Measurements from ENCODE around the gene SLC13A1.

SLC13A1 gene

GRCh38 chr7:123199883-123200282 lies at the start of gene SLC13A1:
Gene SLC13A1, minus strand, starts transcription at chr7:123199969. Its CDS starts 23 bp downstream, at chr7:123199946.
- peak within 1 kb of the TSS; percentile 19 for H3K27ac ChIP-seq
- TF ChIP-seq, protein P1, sequence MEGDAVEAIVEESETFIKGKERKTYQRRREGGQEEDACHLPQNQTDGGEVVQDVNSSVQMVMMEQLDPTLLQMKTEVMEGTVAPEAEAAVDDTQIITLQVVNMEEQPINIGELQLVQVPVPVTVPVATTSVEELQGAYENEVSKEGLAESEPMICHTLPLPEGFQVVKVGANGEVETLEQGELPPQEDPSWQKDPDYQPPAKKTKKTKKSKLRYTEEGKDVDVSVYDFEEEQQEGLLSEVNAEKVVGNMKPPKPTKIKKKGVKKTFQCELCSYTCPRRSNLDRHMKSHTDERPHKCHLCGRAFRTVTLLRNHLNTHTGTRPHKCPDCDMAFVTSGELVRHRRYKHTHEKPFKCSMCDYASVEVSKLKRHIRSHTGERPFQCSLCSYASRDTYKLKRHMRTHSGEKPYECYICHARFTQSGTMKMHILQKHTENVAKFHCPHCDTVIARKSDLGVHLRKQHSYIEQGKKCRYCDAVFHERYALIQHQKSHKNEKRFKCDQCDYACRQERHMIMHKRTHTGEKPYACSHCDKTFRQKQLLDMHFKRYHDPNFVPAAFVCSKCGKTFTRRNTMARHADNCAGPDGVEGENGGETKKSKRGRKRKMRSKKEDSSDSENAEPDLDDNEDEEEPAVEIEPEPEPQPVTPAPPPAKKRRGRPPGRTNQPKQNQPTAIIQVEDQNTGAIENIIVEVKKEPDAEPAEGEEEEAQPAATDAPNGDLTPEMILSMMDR (IDR thresholded peaks at IDR 0.05), result no peak

- no peak for TF ChIP-seq ZFX (IDR thresholded peaks at IDR 0.05; ENCODE audit: borderline replicate concordance)
- TF ChIP-seq, protein P1 (IDR thresholded peaks at IDR 0.05), result no peak
These were observed 45.0 kb upstream of the SLC13A1 start for GRCh38 chr7:123244768-123245167.

DNA sequence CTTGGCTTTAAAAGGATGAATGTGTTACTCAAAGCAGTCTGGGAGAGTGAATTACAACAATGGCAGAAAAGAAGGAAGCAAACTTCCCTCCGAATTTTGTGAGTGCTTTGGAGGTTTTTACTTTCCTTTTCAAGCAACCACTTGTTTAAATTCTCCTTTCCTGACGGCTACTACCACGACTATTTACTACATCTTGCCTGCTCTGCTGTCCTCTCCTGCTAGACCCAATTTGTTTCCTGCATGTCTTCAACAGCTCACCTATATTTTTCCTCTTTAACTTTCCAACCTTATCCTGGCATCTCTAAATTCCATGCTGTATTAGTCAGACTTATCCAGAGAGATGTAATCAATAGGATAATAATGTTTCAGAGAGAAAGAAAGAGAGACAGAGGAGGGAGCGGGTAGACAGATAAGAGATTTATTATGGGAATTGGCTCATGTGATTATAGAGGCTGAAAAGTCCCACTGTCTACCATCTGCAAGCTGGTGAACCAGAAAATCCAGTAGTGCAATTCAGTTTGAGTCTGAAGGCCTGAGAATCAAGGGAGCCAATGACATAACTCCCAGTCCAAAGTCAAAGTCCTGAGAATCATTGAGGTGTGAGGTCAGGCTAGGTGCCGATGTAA lies 42.8 kb upstream of the SLC13A1 start:
- H3K27ac ChIP-seq, result peak overlapping the region; percentile 27
- TF ChIP-seq ZFX (IDR thresholded peaks at IDR 0.05; ENCODE audit: borderline replicate concordance), result no peak
- TF ChIP-seq, protein P1 (IDR thresholded peaks at IDR 0.05), result no peak

More at GRCh38 chr7:123244768-123245167, 45.0 kb upstream of the SLC13A1 start:
- H3K27ac ChIP-seq, result no peak overlapping the region

DNA sequence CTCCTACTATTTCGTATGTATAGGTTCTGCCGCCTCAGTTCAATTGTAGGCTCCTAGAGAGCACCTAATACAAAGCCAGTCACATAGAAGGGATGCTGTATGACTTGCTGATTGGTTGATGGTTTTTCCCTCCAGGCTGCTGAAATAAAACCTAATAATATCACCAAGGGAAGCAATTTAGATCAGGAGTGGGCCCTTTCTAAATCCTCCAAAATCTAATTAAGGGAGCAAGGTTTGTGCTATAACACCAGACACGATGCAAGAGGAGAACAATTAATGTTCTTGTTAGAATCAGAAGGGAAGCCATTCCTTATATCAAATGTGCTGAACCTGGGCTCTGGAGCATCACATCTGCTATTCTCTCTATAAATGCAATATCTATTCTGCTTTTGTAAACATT lies 42.0 kb upstream of the SLC13A1 start:
- H3K27ac ChIP-seq, result no peak overlapping the region
- no peak for TF ChIP-seq ZFX (IDR thresholded peaks at IDR 0.05; ENCODE audit: borderline replicate concordance)
- TF ChIP-seq, protein P1 (IDR thresholded peaks at IDR 0.05), result no peak

- TF ChIP-seq, protein P1 (IDR thresholded peaks at IDR 0.05), result no peak
- no peak for TF ChIP-seq ZFX (IDR thresholded peaks at IDR 0.05; ENCODE audit: borderline replicate concordance)
- no peak overlapping the region for H3K27ac ChIP-seq
These were observed 31.5 kb upstream of the SLC13A1 start for GRCh38 chr7:123231021-123232000.

- TF ChIP-seq, protein P1 (IDR thresholded peaks at IDR 0.05), result no peak
- no peak for TF ChIP-seq ZFX (IDR thresholded peaks at IDR 0.05; ENCODE audit: borderline replicate concordance)
These were observed 30.8 kb upstream of the SLC13A1 start for GRCh38 chr7:123230603-123231002.

GRCh38 chr7:123230147-123230546 lies 30.4 kb upstream of the SLC13A1 start:
- TF ChIP-seq ZFX (IDR thresholded peaks at IDR 0.05; ENCODE audit: borderline replicate concordance), result no peak
- TF ChIP-seq, protein P1 (IDR thresholded peaks at IDR 0.05), result no peak
- H3K27ac ChIP-seq, result no peak overlapping the region

More at GRCh38 chr7:123230603-123231002, 30.8 kb upstream of the SLC13A1 start:
- no peak overlapping the region for H3K27ac ChIP-seq
